GM23338 (cell line): ENCODE data around the gene EYS. TPM values are rescaled to one million over a fixed set of nuclear protein-coding genes. Genes with fewer than 3 reads are reported as not detected.

Experiments
- ATAC-seq: fragments of 200-7000 bp; cut with Tn5 transposase; 3 replicates; pipeline ENCODE4 v1.9.1; 2020
- DNase-seq: peaks from one replicate; pipeline ENCODE4 v3.0.0-alpha.2; 2015; ENCODE audit warnings: low spot score
- H2AFZ ChIP-seq: fragments of 200-600 bp; sonication (generic); 2 replicates; pipeline ENCODE4 v1.8.0; 2016; ENCODE audit warnings: antibody characterized with exemption, mild to moderate bottlenecking, moderate library complexity
- H3F3A ChIP-seq: fragments of 200-600 bp; sonication (generic); replicated peaks from 2 replicates; pipeline ENCODE4 v1.8.0; 2017; ENCODE audit warnings: antibody characterized with exemption, mixed run types, low read depth
- H3K27ac ChIP-seq: fragments of 200-600 bp; sonication (generic); 2 replicates; pipeline ENCODE4 v1.6.1; 2016; ENCODE audit warnings: low read depth
- H3K27me3 ChIP-seq: fragments of 200-600 bp; sonication (generic); 2 replicates; pipeline ENCODE4 v1.8.0; 2016; ENCODE audit warnings: mild to moderate bottlenecking, mixed run types, moderate library complexity; ENCODE audit not compliant: insufficient read depth
- H3K36me3 ChIP-seq: fragments of 200-600 bp; sonication (generic); 2 replicates; pipeline ENCODE4 v1.8.0; 2016; ENCODE audit warnings: mild to moderate bottlenecking; ENCODE audit not compliant: insufficient read depth
- H3K4me1 ChIP-seq: fragments of 200-600 bp; sonication (generic); 2 replicates; pipeline ENCODE4 v1.8.0; 2016; ENCODE audit warnings: mild to moderate bottlenecking, moderate library complexity; ENCODE audit not compliant: insufficient read depth
- H3K4me2 ChIP-seq: fragments of 200-600 bp; sonication (generic); 2 replicates; pipeline ENCODE4 v1.7.1; 2017; ENCODE audit warnings: mixed run types
- H3K4me3 ChIP-seq: fragments of 200-600 bp; sonication (generic); 2 replicates; pipeline ENCODE4 v1.6.1; 2016; ENCODE audit warnings: mixed run types
- H3K79me2 ChIP-seq: fragments of 200-600 bp; sonication (generic); replicated peaks from 2 replicates; pipeline ENCODE4 v1.8.0; 2017; ENCODE audit warnings: mild to moderate bottlenecking; ENCODE audit not compliant: insufficient read depth
- H3K9me2 ChIP-seq: fragments of 200-600 bp; sonication (generic); 2 replicates; pipeline ENCODE4 v1.8.0; 2017; ENCODE audit not compliant: insufficient read depth
- H4K20me1 ChIP-seq: fragments of 200-600 bp; sonication (generic); replicated peaks from 2 replicates; pipeline ENCODE4 v1.8.0; 2017; ENCODE audit warnings: mild to moderate bottlenecking; ENCODE audit not compliant: insufficient read depth
- H3K27ac Mint-ChIP-seq: 2 replicates; pipeline ENCODE4 v1.8.0; 2020; ENCODE audit warnings: inconsistent platforms, mild to moderate bottlenecking, moderate library complexity, mixed read lengths
- H3K27me3 Mint-ChIP-seq: 3 replicates; pipeline ENCODE4 v1.8.0; 2022; ENCODE audit warnings: low read depth, mild to moderate bottlenecking, moderate library complexity, mixed read lengths, inconsistent platforms; ENCODE audit not compliant: insufficient read depth, poor library complexity
- H3K36me3 Mint-ChIP-seq: 3 replicates; pipeline ENCODE4 v1.8.0; 2021; ENCODE audit warnings: low read depth, mild to moderate bottlenecking, inconsistent platforms, moderate library complexity, mixed read lengths
- H3K4me1 Mint-ChIP-seq: 3 replicates; pipeline ENCODE4 v1.8.0; 2020; ENCODE audit warnings: mild to moderate bottlenecking, inconsistent platforms, mixed read lengths
- H3K4me3 Mint-ChIP-seq: 3 replicates; pipeline ENCODE4 v1.8.0; 2021; ENCODE audit warnings: moderate library complexity, mild to moderate bottlenecking, inconsistent platforms, mixed read lengths
- H3K9me3 Mint-ChIP-seq: 3 replicates; pipeline ENCODE4 v1.8.0; 2020; ENCODE audit warnings: moderate library complexity, mild to moderate bottlenecking, inconsistent platforms, mixed read lengths
- CREB1 ChIP-seq: fragments of 250-450 bp; sonication (Bioruptor Pico); IDR thresholded peaks from 2 replicates; pipeline ENCODE4 v1.5.0; 2020; ENCODE audit warnings: low read depth, mild to moderate bottlenecking, moderate library complexity
- EZH2 ChIP-seq: fragments of 200-600 bp; sonication (generic); IDR thresholded peaks from one replicate; pipeline ENCODE4 v1.8.0; 2017; ENCODE audit warnings: antibody characterized with exemption, mild to moderate bottlenecking, low read depth; ENCODE audit not compliant: unreplicated experiment
- EZH2phosphoT487 ChIP-seq: fragments of 200-600 bp; sonication (generic); IDR thresholded peaks from one replicate; pipeline ENCODE4 v1.8.1; 2018; ENCODE audit warnings: antibody characterized with exemption; ENCODE audit not compliant: unreplicated experiment
- NANOG ChIP-seq: IDR thresholded peaks from 2 replicates; pipeline ENCODE4 v1.6.1; 2016; ENCODE audit warnings: antibody characterized with exemption, borderline replicate concordance
- POLR2AphosphoS5 ChIP-seq: IDR thresholded peaks from 2 replicates; pipeline ENCODE4 v1.6.1; 2016; ENCODE audit warnings: antibody characterized with exemption, low read depth
- STAT1 ChIP-seq: IDR thresholded peaks from one replicate; pipeline ENCODE4 v1.6.1; 2016; ENCODE audit warnings: antibody characterized with exemption; ENCODE audit not compliant: unreplicated experiment
- ZNF114 ChIP-seq: fragments of 250-450 bp; sonication (Bioruptor Pico); IDR thresholded peaks from 2 replicates; pipeline ENCODE4 v1.5.0; 2020; ENCODE audit warnings: mild to moderate bottlenecking, moderate library complexity
- ZNF331 ChIP-seq: fragments of 250-450 bp; sonication (Bioruptor Pico); IDR thresholded peaks from 2 replicates; pipeline ENCODE4 v1.5.0; 2020; ENCODE audit warnings: low read depth, mild to moderate bottlenecking, moderate library complexity
- polyA plus RNA-seq: library from polyadenylated mRNA; unstranded; fragments of >200 nt; fragmentation: Nextera tagmentation; extraction: Ambion mirVana; gene quantifications from 2 replicates; pipeline ENCODE4 v1.2.1, GENCODE V29; 2016
- total RNA-seq: library from RNA; depleted of rRNA; stranded (reverse); fragments of >200 nt; shearing (Covaris generic); gene quantifications from 2 replicates; pipeline ENCODE4 v1.2.3, GENCODE V29; 2014
- TF ChIP-seq, protein P1 (sequence below), 2 experiments: fragments of 200-600 bp in 1 of 2; sonication (generic) in 1 of 2; conservative IDR thresholded peaks; 2 replicates each; pipeline versions ENCODE4 v1.5.1 to v1.6.1; 2016 to 2017; ENCODE audit warnings: antibody characterized with exemption in 2 of 2, low read depth in 2 of 2, mild to moderate bottlenecking in 2 of 2, moderate library complexity in 1 of 2
- TF ChIP-seq, protein P2 (sequence below): IDR thresholded peaks from 2 replicates; pipeline ENCODE4 v1.6.1; 2016; ENCODE audit warnings: antibody characterized with exemption

Gene EYS
- total and polyA plus RNA-seq, 2 experiments from 2014 or later, result 0.38 to 0.52 TPM

DNA sequence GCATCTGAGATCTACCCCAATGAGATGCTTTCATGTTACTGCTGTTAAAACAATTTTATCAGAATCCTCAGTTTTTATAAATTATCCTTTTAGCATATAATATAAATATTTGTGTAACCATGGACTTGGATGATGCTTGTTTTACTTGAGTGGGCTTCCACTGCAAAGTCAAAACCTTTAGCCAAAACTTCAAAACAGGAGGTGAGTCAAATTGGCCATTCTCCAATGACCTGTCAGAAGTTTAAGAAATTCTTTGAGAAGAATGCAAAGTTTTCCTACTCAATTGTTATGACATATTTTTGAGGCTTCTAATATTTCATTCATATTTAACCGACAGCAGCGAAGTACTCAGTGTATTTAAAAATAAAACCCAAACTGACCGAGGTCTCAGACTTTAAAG is 507.9 kb downstream of the EYS start (continued):
- TF ChIP-seq, protein P1, sequence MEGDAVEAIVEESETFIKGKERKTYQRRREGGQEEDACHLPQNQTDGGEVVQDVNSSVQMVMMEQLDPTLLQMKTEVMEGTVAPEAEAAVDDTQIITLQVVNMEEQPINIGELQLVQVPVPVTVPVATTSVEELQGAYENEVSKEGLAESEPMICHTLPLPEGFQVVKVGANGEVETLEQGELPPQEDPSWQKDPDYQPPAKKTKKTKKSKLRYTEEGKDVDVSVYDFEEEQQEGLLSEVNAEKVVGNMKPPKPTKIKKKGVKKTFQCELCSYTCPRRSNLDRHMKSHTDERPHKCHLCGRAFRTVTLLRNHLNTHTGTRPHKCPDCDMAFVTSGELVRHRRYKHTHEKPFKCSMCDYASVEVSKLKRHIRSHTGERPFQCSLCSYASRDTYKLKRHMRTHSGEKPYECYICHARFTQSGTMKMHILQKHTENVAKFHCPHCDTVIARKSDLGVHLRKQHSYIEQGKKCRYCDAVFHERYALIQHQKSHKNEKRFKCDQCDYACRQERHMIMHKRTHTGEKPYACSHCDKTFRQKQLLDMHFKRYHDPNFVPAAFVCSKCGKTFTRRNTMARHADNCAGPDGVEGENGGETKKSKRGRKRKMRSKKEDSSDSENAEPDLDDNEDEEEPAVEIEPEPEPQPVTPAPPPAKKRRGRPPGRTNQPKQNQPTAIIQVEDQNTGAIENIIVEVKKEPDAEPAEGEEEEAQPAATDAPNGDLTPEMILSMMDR (conservative IDR thresholded peaks at IDR 0.05; ENCODE audit: low read depth in 2 of 2), result no peak
- TF ChIP-seq STAT1, result no peak
- no peak for TF ChIP-seq NANOG
- no peak for TF ChIP-seq EZH2
- no peak for TF ChIP-seq ZNF331

DNA sequence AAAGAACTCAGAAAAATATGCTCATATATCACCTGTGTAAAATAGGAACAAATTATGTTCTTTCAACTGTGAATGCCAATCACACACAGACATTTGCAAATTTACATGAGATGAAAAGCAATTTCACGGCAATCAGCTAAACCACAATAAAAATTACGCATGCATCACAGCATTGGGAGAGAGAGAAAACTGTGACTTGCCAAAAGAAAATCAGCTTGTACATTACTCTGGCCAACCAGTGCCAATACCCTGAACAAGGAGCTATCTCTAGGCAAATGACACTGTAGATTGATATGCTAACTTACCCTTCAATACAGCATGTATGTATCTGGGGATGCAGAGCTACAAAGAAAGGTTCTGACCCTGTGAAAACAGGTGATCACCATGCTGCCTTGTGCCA is 515.6 kb downstream of the EYS start:
- Mint-ChIP-seq H3K27me3 (no peaks in the 10 kb centered on the region), H3K4me1 (peaks cover 14% of the 10 kb centered on the region; the same call in 2 of the 3 replicates), H3K27ac (peak overlapping the region; percentile 65), H3K9me3 (no peaks in the 10 kb centered on the region), H3K36me3 (no peaks in the 10 kb centered on the region), H3K4me3 (no peak overlapping the region)
- Histone ChIP-seq H3K79me2 (no peaks in the 10 kb centered on the region), H3K4me3 (no peak overlapping the region), H3K9me2 (no peaks in the 10 kb centered on the region), H3K36me3 (no peaks in the 10 kb centered on the region), H3K27me3 (no peaks in the 10 kb centered on the region), H4K20me1 (no peaks in the 10 kb centered on the region), H3F3A (no peaks in the 10 kb centered on the region), H3K4me2 (no peak overlapping the region), H2AFZ (no peak overlapping the region), H3K27ac (peak overlapping the region; percentile 27; the same call in 1 of the 2 replicates), H3K4me1 (peaks cover 11% of the 10 kb centered on the region)
- TF ChIP-seq ZNF331 (no peak), ZNF114 (CRISPR knock-in tag) (no peak), CREB1 (CRISPR knock-in tag) (no peak), POLR2AphosphoS5 (no peak), EZH2phosphoT487 (no peak), EZH2 (no peak), STAT1 (no peak)
- TF ChIP-seq, protein P1 (conservative IDR thresholded peaks at IDR 0.05; ENCODE audit: low read depth in 2 of 2), result no peak
- TF ChIP-seq, protein P2, sequence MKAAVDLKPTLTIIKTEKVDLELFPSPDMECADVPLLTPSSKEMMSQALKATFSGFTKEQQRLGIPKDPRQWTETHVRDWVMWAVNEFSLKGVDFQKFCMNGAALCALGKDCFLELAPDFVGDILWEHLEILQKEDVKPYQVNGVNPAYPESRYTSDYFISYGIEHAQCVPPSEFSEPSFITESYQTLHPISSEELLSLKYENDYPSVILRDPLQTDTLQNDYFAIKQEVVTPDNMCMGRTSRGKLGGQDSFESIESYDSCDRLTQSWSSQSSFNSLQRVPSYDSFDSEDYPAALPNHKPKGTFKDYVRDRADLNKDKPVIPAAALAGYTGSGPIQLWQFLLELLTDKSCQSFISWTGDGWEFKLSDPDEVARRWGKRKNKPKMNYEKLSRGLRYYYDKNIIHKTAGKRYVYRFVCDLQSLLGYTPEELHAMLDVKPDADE, result no peak
- ATAC-seq, result peak; percentile 49
- DNase-seq, result peak; percentile 8
